HG03558 (cell line): Measurements from ENCODE around the gene PBRM1.

Source experiments
- ATAC-seq: cut with Tn5 transposase; IDR thresholded peaks from one replicate; pipeline ENCODE4 v1.9.1; 2021; ENCODE audit warnings: moderate number of reproducible peaks; ENCODE audit not compliant: unreplicated experiment; ENCODE audit errors: extremely low read depth

PBRM1 gene

GRCh38 chr3:52539010-52539653 lies 146.6 kb downstream of the PBRM1 start:
- ATAC-seq: no peak

GRCh38 chr3:52537726-52538421 lies 147.8 kb downstream of the PBRM1 start:
- no peak for ATAC-seq

GRCh38 chr3:52537165-52537620 lies 148.5 kb downstream of the PBRM1 start:
- no peak for ATAC-seq

- peak; percentile 76 for ATAC-seq
These were observed 149.1 kb downstream of the PBRM1 start, which contains the start of gene UQCC5 for GRCh38 chr3:52536369-52537164. UQCC5 (plus strand) TSS chr3:52536605; CDS start chr3:52536756, 151 bp downstream.

DNA sequence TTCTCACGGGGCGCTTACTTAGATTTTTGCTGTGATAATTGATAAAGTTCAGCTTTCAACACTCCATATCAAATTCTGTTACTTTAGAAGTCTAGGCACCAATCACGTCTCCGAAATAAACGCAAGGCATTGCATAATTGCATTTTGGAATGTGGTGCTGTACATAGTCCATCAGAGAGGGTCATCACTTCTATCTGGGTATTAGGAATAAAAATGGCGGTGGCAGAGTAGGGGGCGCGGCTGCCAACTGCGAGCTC lies 149.7 kb downstream of the PBRM1 start:
- ATAC-seq: no peak

DNA sequence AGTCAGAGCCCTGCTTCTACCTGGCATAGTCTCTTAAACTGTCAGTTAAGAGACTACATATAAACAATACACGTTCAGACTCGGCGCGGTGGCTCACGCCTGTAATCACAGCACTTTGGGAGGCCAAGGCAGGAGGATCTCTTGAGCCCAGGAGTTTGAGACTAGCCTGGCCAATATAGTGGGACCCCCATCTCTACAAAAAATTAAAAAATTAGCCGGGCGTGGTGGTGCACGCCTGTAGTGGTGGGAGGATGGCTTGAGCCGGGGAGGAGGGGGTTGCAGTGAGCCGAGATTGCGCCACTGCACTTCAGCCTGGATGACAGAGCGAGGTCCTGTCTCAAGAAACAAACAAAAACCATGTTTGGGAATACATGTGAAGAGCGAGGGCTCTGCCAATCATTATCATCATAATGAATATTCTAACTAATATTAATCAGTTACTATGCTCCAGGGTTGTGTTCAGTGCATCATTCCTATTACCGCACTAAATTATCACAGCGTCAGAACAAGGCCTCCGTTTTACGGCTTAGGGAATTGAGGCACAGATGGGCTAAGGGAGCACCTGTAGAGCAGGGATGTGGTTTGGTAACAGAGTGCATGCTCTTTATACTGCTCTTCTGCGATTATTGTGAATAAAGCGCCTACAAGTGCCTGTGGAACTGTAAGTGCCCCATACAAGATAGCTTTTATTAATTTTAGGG lies 150.2 kb downstream of the PBRM1 start:
- ATAC-seq: no peak

DNA sequence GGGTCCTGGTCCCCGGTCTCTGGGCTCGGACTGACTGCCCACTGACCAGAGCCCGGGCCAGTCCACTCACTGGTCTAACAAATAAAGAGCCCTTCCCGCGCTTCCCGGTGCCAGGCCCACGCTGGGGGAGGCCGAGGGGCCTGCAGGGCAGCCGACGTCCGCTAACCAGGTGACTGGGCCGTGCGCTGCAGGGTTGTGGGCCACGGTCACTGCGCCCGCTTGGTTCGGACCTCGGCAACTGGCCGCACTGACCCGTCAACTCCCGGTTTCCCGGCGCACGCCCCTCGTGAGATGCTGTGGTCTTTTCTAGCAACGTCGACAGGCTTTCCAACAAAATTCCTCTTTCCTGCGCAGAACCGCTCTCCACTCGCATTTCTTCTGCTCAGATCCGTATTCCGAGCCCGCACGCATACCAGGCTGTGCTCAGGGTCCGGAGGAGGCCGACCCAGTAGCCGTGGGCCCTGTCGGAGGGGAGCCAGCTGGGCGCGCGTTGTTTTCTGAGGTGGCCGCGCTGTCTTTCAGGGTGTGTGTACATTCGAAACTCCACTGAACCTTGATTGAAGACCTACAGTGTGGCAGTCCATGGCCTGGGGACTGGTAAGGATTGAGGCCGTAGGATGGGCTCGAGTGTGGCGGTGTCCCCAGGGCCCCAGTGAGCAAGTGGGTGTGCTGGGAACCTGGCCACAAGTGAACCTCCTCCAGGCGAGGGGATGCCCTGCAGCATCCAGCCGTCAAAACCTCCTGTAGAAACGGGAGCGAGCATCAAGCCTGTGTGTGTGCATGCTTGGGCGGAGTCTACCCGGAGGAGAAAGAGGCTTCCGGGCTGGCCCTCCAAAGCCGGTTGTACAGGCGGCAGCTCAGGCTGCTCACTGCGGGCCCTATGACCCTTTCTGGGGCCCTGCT lies 151.2 kb downstream of the PBRM1 start:
- no peak for ATAC-seq

- no peak for ATAC-seq
These were observed 152.0 kb downstream of the PBRM1 start, which contains the start of gene NT5DC2 for GRCh38 chr3:52533623-52534280. NT5DC2 (minus strand) TSS chr3:52533857; CDS start chr3:52533737, 120 bp downstream.

DNA sequence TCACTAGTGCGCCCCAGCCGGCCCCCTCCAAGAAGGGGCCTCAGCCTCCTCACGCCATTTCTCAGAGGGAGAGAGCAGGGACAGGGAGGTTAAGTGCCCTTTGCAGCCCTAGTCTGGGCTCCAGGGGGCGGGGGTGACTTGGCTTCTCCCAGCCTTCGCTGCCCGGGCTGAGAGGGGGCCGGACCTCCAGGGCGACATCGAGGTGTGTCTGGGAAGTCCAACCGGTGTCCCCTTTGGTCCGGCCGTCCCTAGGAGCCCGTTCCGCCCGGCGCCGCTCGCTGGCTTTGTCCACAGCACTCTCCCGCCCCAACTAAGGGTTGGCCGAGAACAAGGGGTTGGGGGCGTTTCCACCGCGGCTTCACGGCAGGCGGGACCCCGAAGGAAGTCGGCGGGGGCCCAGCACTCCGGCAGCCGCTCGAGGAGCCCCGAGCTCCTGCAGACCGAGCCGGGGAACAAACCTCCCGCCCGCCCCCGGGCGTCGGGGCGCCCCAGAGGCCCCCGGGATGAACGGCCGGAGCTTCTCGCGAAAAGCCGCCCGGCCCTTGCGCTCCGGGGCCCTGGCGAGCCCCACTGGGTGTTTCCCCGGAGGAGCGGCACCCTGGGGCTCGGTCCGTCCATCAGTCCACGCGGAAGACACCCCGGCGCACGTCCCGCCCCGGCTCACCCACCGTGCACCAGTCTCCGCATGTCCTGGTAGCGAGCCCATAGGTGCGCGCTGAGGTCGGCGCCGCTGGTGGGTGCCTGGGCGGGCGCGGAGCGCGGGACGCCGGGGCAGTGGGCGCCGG lies 152.7 kb downstream of the PBRM1 start:
- no peak for ATAC-seq

DNA sequence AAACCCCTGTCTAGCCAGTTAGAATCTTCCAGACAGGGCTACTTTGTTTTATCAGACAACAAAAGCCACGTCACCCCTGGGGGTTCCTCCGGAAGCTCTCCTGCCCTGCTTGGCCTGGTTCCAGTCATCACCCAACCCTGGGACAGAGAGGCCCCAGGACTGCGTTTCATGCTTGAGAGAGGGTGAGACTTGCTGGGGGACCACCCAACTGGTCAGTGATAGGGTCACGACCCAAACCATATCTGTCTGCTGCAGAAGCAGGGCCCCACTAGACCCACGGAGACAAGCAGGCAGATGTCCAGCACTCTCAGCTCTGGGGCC lies 153.2 kb downstream of the PBRM1 start:
- no peak for ATAC-seq

- ATAC-seq: no peak
These were observed 153.7 kb downstream of the PBRM1 start for GRCh38 chr3:52531860-52532516.

DNA sequence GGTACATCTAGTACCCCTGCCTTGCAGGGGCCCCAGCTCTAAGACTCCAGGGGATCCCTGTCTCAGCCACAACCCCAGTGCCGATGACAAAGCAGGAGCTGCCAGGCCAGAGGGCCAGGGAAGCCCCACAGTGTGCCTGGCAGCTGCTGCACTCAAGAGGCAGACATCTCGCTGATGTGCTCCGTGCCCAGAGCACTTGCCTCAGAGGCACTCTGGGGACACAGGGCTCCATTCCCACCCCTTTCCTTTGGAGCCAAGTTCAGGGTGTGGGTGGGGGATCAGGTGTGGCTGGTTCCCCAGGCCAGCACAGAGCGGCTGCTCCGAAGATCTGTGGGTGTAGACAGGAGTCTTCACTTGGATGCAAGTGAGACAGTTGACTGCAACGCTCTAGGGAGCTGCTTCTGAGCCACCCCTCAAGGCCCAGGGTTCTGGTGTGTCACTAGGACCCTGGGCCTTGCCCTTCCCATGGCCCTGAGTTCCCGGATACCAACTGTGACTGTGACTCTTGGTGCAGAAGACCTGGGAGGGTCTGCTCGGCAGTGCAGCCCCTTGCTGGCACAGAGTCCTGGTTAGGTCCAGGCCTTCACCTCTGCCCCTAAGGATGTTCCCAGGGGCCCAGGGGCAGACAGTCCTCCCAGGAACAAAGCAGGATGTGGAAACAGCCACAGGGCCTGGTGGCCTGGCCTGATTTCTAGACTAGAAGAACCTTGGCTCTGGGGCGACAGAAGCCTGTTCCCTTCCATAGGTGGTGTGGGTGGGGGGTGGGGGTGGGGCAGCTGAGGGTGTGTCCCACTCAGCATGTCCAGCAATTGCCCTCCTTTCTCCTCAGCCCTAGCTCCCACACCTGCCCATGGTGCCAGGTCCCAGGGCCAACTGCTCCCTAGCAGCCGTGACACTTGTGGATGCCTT lies 154.5 kb downstream of the PBRM1 start:
- no peak for ATAC-seq

DNA sequence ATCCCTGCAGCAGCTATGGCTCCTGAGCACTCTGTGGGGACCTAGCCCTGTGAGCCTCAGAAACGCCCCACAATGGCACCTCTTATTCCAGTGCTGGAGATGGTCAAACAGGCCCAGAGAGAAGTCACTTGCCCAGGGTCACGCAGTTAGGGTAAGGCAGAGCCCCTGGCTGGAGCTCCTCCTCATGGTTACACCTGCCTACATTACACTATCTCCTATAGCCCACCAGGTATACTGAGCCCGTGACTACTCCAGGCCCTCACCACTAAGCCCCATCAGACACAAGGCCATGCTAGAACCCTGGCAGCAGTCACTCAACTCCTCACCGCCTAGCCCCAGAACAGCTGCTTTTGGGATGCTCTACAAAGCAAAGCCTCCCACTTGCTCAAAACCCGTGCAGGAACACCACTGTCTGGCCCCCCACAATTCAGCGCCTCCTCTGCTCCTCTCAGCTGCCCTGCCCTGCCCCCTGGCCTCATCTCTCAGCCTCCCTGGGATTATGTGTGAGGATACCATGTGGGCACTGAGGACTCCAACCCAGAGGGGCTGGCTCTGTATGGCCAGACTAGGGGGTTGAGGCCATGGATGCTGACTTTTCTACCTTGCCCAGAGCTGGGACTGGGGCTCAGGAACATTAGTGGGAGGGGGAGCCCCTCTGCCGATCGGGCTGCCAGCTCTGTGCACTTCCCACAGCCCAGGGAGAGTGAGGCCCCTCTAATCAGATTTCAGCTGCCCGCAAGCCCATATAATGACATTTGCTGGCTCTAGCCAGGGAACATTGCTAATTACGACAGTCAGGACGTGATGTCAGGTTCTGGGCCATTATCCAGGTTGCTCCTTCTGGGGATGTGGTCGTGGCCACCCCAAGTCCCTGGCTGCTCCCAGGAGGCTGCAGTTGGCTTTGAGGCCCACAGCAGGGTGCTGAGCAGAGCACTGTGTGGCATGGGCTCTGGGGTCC lies 156.1 kb downstream of the PBRM1 start:
- no peak for ATAC-seq

- no peak for ATAC-seq
These were observed 156.9 kb downstream of the PBRM1 start for GRCh38 chr3:52528586-52529375.
